HepG2 (cell line): ENCODE results near the gene DNM1. TPM values are rescaled to one million over a fixed set of nuclear protein-coding genes. Genes with fewer than 3 reads are reported as not detected.

Experiments used
- ATAC-seq: fragments of 200-7000 bp; cut with Tn5 transposase; 3 replicates; pipeline ENCODE4 v1.9.1; 2020; ENCODE audit warnings: mild to moderate bottlenecking, moderate library complexity
- BruUV-seq: library from RNA; stranded (reverse); fragments of 400-500 nt; replicated peaks from 2 replicates; lab custom pipeline; 2021; lab: Mats Ljungman, UMichigan
- CTCF ChIA-PET: fragments of 300-600 bp; formaldehyde crosslinking; extraction: SDS; loops from one replicate; lab custom pipeline; 2021; ENCODE audit warnings: low total read pairs, inconsistent platforms, low intra/inter-chr PET ratio; lab: Yijun Ruan, JAX
- POLR2A ChIA-PET: fragments of 350-600 bp; sonication (Branson Sonifier 250); formaldehyde crosslinking; loops from one replicate; lab custom pipeline; 2020; ENCODE audit warnings: antibody characterized with exemption, inconsistent platforms; lab: Yijun Ruan, JAX
- DNase-seq: peaks from one replicate; pipeline ENCODE4 v3.0.0-alpha.2; 2015; ENCODE audit warnings: low spot score
- FAIRE-seq: peaks from 3 replicates; lab custom pipeline; 2011; peaks lifted over from hg19 to GRCh38; lab: Jason Lieb, UNC
- H2AFZ ChIP-seq: one replicate; pipeline ENCODE4 v1.6.1; 2011; ENCODE audit warnings: low read length, inconsistent platforms
- H3K27ac ChIP-seq: fragments of 300-600 bp; 3 replicates; pipeline ENCODE4 v1.8.0; 2011; ENCODE audit warnings: mixed run types, mild to moderate bottlenecking, mixed read lengths, low read length, inconsistent platforms; ENCODE audit not compliant: insufficient read depth; ENCODE audit errors: extremely low read length
- H3K27me3 ChIP-seq, 2 experiments: fragments of 200-600 bp in 1 of 2; 2 replicates in 1 of 2; 3 replicates in 1 of 2; pipeline versions ENCODE4 v1.6.0 to v1.8.0; 2011; ENCODE audit warnings: low read length in 2 of 2, mild to moderate bottlenecking in 2 of 2, moderate library complexity in 2 of 2, inconsistent platforms in 1 of 2; ENCODE audit not compliant: insufficient read depth in 2 of 2, control insufficient read depth in 1 of 2
- H3K36me3 ChIP-seq, 2 experiments: fragments of 200-600 bp in 1 of 2; replicated peaks in 1 of 2; 2 replicates in 1 of 2; 3 replicates in 1 of 2; pipeline versions ENCODE4 v1.5.1 to v1.8.0; 2011; ENCODE audit warnings: low read length in 2 of 2, inconsistent platforms in 1 of 2; ENCODE audit not compliant: insufficient read depth in 2 of 2, control insufficient read depth in 1 of 2
- H3K4me1 ChIP-seq: 2 replicates; pipeline ENCODE4 v1.5.1; 2012; ENCODE audit warnings: low read length, inconsistent platforms; ENCODE audit not compliant: insufficient read depth
- H3K4me2 ChIP-seq: 2 replicates; pipeline ENCODE4 v1.6.0; 2011; ENCODE audit warnings: low read depth, low read length, inconsistent platforms
- H3K4me3 ChIP-seq, 3 experiments: fragments of 200-600 bp in 1 of 3; sonication (generic), shearing (Covaris generic) in 1 of 3; replicated peaks in 1 of 3; 2 replicates each; pipeline ENCODE4 v1.5.1; 2011 to 2016; ENCODE audit warnings: low read length in 3 of 3, inconsistent platforms in 2 of 3, low read depth in 2 of 3, mild to moderate bottlenecking in 2 of 3, control low read depth in 1 of 3, mixed read lengths in 1 of 3; ENCODE audit not compliant: insufficient read depth in 1 of 3
- H3K79me2 ChIP-seq: one replicate; pipeline ENCODE4 v1.6.1; 2011; ENCODE audit warnings: low read length, inconsistent platforms; ENCODE audit not compliant: insufficient read depth
- H3K9ac ChIP-seq: 2 replicates; pipeline ENCODE4 v1.6.0; 2011; ENCODE audit warnings: mild to moderate bottlenecking, low read depth, low read length, inconsistent platforms; ENCODE audit not compliant: insufficient read depth
- H3K9me3 ChIP-seq: 2 replicates; pipeline ENCODE4 v1.5.1; 2012; ENCODE audit warnings: mild to moderate bottlenecking, low read length
- H4K20me1 ChIP-seq: 2 replicates; pipeline ENCODE4 v1.6.0; 2011; ENCODE audit warnings: inconsistent platforms, mild to moderate bottlenecking, low read length, moderate library complexity; ENCODE audit not compliant: insufficient read depth
- FOSL2 ChIP-seq: sonication (generic); formaldehyde crosslinking; IDR thresholded peaks from 2 replicates; pipeline ENCODE4 v1.4.0; 2020; ENCODE audit warnings: missing genetic modification reagents
- FOXP4 ChIP-seq: sonication (generic); formaldehyde crosslinking; IDR thresholded peaks from 2 replicates; pipeline ENCODE4 v1.4.0; 2020; ENCODE audit warnings: missing genetic modification reagents
- HCFC1 ChIP-seq: fragments of 150-350 bp; IDR thresholded peaks from 2 replicates; pipeline ENCODE4 v1.6.1; 2014; ENCODE audit warnings: low read depth, low read length
- MED13 ChIP-seq: sonication (generic); formaldehyde crosslinking; IDR thresholded peaks from 2 replicates; pipeline ENCODE4 v1.5.0; 2020; ENCODE audit warnings: missing genetic modification reagents
- NFAT5 ChIP-seq: sonication (generic); formaldehyde crosslinking; IDR thresholded peaks from 2 replicates; pipeline ENCODE4 v1.4.0; 2020; ENCODE audit warnings: missing genetic modification reagents
- NR2F1 ChIP-seq, 2 experiments: fragments of 450-650 bp in 1 of 2; formaldehyde crosslinking in 1 of 2; IDR thresholded peaks; 2 replicates each; pipeline versions ENCODE4 v1.5.0 to v1.6.1; 2016 to 2020; ENCODE audit warnings: mild to moderate bottlenecking in 1 of 2, missing compliant biosample characterization in 1 of 2, missing genetic modification reagents in 1 of 2, moderate library complexity in 1 of 2
- NRL ChIP-seq: sonication (generic); formaldehyde crosslinking; IDR thresholded peaks from 2 replicates; pipeline ENCODE4 v1.5.0; 2020; ENCODE audit warnings: missing genetic modification reagents, mild to moderate bottlenecking, moderate library complexity, borderline replicate concordance
- REPIN1 ChIP-seq: sonication (generic); formaldehyde crosslinking; IDR thresholded peaks from 2 replicates; pipeline ENCODE4 v1.8.0; 2022; ENCODE audit warnings: missing genetic modification reagents, low read depth, mild to moderate bottlenecking, borderline replicate concordance
- ZBTB38 ChIP-seq: sonication (generic); formaldehyde crosslinking; IDR thresholded peaks from 2 replicates; pipeline ENCODE4 v1.5.1; 2020; ENCODE audit warnings: mild to moderate bottlenecking, missing genetic modification reagents
- ZNF18 ChIP-seq: sonication (generic); formaldehyde crosslinking; IDR thresholded peaks from 2 replicates; pipeline ENCODE4 v1.8.0; 2022; ENCODE audit warnings: mild to moderate bottlenecking, missing genetic modification reagents; ENCODE audit not compliant: insufficient replicate concordance
- ZNF564 ChIP-seq: sonication (generic); formaldehyde crosslinking; IDR thresholded peaks from 2 replicates; pipeline ENCODE4 v1.8.1; 2023; ENCODE audit warnings: mild to moderate bottlenecking, missing genetic modification reagents
- ZNF674 ChIP-seq: sonication (generic); formaldehyde crosslinking; IDR thresholded peaks from 2 replicates; pipeline ENCODE4 v1.5.0; 2020; ENCODE audit warnings: low read depth, mild to moderate bottlenecking, missing genetic modification reagents
- ZNF691 ChIP-seq: sonication (generic); formaldehyde crosslinking; IDR thresholded peaks from 2 replicates; pipeline ENCODE4 v1.4.0; 2020; ENCODE audit warnings: missing genetic modification reagents, low read depth, mild to moderate bottlenecking, borderline replicate concordance
- ZNF720 ChIP-seq: sonication (generic); formaldehyde crosslinking; IDR thresholded peaks from 2 replicates; pipeline ENCODE4 v1.4.0; 2020; ENCODE audit warnings: missing genetic modification reagents
- ZNF780A ChIP-seq: sonication (generic); formaldehyde crosslinking; IDR thresholded peaks from 2 replicates; pipeline ENCODE4 v1.8.0; 2022; ENCODE audit warnings: mild to moderate bottlenecking, missing genetic modification reagents, moderate library complexity
- WGBS: methylation state at CpG from one replicate; pipeline ENCODE4 v1.1.6; 2017; ENCODE audit warnings: low lambda C conversion rate; 5-methylcytosine and 5-hydroxymethylcytosine counted together
- in situ Hi-C: cut with HindIII; loops from 2 replicates; pipeline ENCODE4 v1.10.0; 2017; ENCODE audit warnings: low pct_unique_long_range_greater_than_20kb; ENCODE audit not compliant: extremely low pct_ligation_motif_present
- intact Hi-C: fragments of 100-400 bp; cut with micrococcal nuclease; formaldehyde crosslinking; loops from one replicate; pipeline ENCODE4 v1.10.0; 2022; ENCODE audit not compliant: unreplicated experiment
- polyA plus RNA-seq, 8 experiments: library from polyadenylated mRNA; depleted of rRNA in 3 of 8; stranded (reverse) in 7 of 8; unstranded in 1 of 8; fragments of >200 nt; fragmentation: Illumina TruSeq in 4 of 8; extraction: Trizol in 4 of 8; gene quantifications; 2 replicates each; pipeline versions ENCODE4 v1.2.1 to v1.2.3, GENCODE V29; 2011 to 2016; ENCODE audit warnings: low read depth in 4 of 8, missing spikeins in 1 of 8, mixed read lengths in 1 of 8; ENCODE audit not compliant: insufficient read depth in 1 of 8
- total RNA-seq, 5 experiments: library from RNA; depleted of rRNA; stranded (reverse); fragments of >200 nt; fragmentation: Illumina TruSeq; extraction: Trizol; gene quantifications; 2 replicates each; pipeline ENCODE4 v1.2.3, GENCODE V29; 2016; ENCODE audit warnings: low read depth in 1 of 5

Gene DNM1
- total and polyA plus RNA-seq, 2 of the 13 experiments (the other 11 are each of a cell fraction or from before 2014, with no cell fraction given): 0.13 to 0.58 TPM

GRCh38 chr9:128169492-128169891 is 33.7 kb upstream of the DNM1 start:
- Histone ChIP-seq H3K4me1 (no peaks in the 10 kb centered on the region), H4K20me1 (no peaks in the 10 kb centered on the region), H3K36me3 (peaks cover 14 to 50% of the 10 kb centered on the region in 2 experiments; a peak in 4 of 5 replicates), H3K79me2 (no peaks in the 10 kb centered on the region), H3K27ac (no peak overlapping the region), H3K9ac (no peak overlapping the region), H3K27me3 (no peaks in the 10 kb centered on the region), H2AFZ (no peak overlapping the region), H3K4me2 (no peak overlapping the region), H3K4me3 (no peak overlapping the region), H3K9me3 (no peaks in the 10 kb centered on the region)
- WGBS: 100% methylated on average over 4 of the region's 8 CpGs
- in situ Hi-C loops (no loop called here), intact Hi-C loops (no loop called here)
- POLR2A ChIA-PET: interaction anchor here (2.8 kb wide), 1 partner anchor 10 kb away, joined by 9 read pairs; the partner anchor contains the start of gene BBLN
- CTCF ChIA-PET: no interaction called here
- no peak for FAIRE-seq
- ATAC-seq: no peak
- no peak for DNase-seq
- TF ChIP-seq NR2F1 (CRISPR knock-in tag; IDR thresholded peaks at IDR 0.05) (no peak), ZNF18 (CRISPR knock-in tag) (no peak), ZNF674 (CRISPR knock-in tag) (no peak), FOXP4 (CRISPR knock-in tag) (no peak), ZBTB38 (CRISPR knock-in tag) (no peak), ZNF564 (CRISPR knock-in tag) (no peak), ZNF780A (no peak), MED13 (no peak), ZNF691 (no peak), HCFC1 (no peak), ZNF720 (CRISPR knock-in tag) (no peak), NFAT5 (CRISPR knock-in tag) (no peak), FOSL2 (CRISPR knock-in tag) (no peak), NRL (CRISPR knock-in tag) (no peak), REPIN1 (CRISPR knock-in tag) (no peak)
- no TSS peak for BruUV-seq
